H9 (cell line): ENCODE data around the gene PKNOX2. TPM values are rescaled to one million over a fixed set of nuclear protein-coding genes. Genes with fewer than 3 reads are reported as not detected.

ENCODE experiments used
- DNase-seq: peaks from one replicate; pipeline ENCODE4 v3.0.0-alpha.2; 2017
- H2AFZ ChIP-seq: one replicate; pipeline ENCODE4 v1.6.1; 2013; ENCODE audit warnings: mild to moderate bottlenecking, low read length, control low read depth, moderate library complexity
- H2AK5ac ChIP-seq: 2 replicates; pipeline ENCODE4 v1.6.1; 2013; ENCODE audit warnings: low read length, control low read depth, mixed read lengths; ENCODE audit not compliant: insufficient read length
- H2BK120ac ChIP-seq: one replicate; pipeline ENCODE4 v1.6.1; 2013; ENCODE audit warnings: low read depth, mild to moderate bottlenecking, low read length, control low read depth, inconsistent platforms; ENCODE audit not compliant: poor library complexity, severe bottlenecking
- H2BK12ac ChIP-seq: 2 replicates; pipeline ENCODE4 v1.6.1; 2013; ENCODE audit warnings: low read length, control low read depth, mixed read lengths, low read depth; ENCODE audit not compliant: insufficient read length
- H2BK15ac ChIP-seq: 2 replicates; pipeline ENCODE4 v1.6.1; 2013; ENCODE audit warnings: low read depth, low read length, control low read depth
- H2BK20ac ChIP-seq: one replicate; pipeline ENCODE4 v1.6.1; 2013; ENCODE audit warnings: low read depth, mild to moderate bottlenecking, low read length, control low read depth, inconsistent platforms; ENCODE audit not compliant: poor library complexity, severe bottlenecking
- H2BK5ac ChIP-seq: 2 replicates; pipeline ENCODE4 v1.6.1; 2013; ENCODE audit warnings: low read length, control low read depth, mixed read lengths; ENCODE audit not compliant: insufficient read length
- H3K14ac ChIP-seq: 2 replicates; pipeline ENCODE4 v1.6.1; 2013; ENCODE audit warnings: low read length, control low read depth; ENCODE audit not compliant: insufficient read depth
- H3K18ac ChIP-seq: 2 replicates; pipeline ENCODE4 v1.6.1; 2013; ENCODE audit warnings: low read depth, mild to moderate bottlenecking, mixed read lengths, low read length, control low read depth; ENCODE audit not compliant: insufficient read length
- H3K23ac ChIP-seq: 2 replicates; pipeline ENCODE4 v1.6.1; 2013; ENCODE audit warnings: low read length, control low read depth, mixed read lengths, low read depth; ENCODE audit not compliant: insufficient read length
- H3K23me2 ChIP-seq: 2 replicates; pipeline ENCODE4 v1.6.1; 2013; ENCODE audit warnings: low read depth, mild to moderate bottlenecking, mixed read lengths, low read length, control low read depth; ENCODE audit not compliant: insufficient read length, poor library complexity, severe bottlenecking
- H3K27ac ChIP-seq: 2 replicates; pipeline ENCODE4 v1.5.1; 2013; ENCODE audit warnings: low read length, control low read depth, mixed read lengths, low read depth; ENCODE audit not compliant: insufficient read length
- H3K27me3 ChIP-seq: 2 replicates; pipeline ENCODE4 v1.6.1; 2013; ENCODE audit warnings: low read length, control low read depth, inconsistent platforms; ENCODE audit not compliant: insufficient read depth
- H3K4ac ChIP-seq: 2 replicates; pipeline ENCODE4 v1.6.1; 2013; ENCODE audit warnings: low read depth, mild to moderate bottlenecking, control low read depth, inconsistent platforms, low read length, moderate library complexity
- H3K4me1 ChIP-seq: 2 replicates; pipeline ENCODE4 v1.6.1; 2013; ENCODE audit warnings: low read length, control low read depth, inconsistent platforms; ENCODE audit not compliant: insufficient read depth
- H3K4me2 ChIP-seq: 2 replicates; pipeline ENCODE4 v1.6.1; 2013; ENCODE audit warnings: low read length, control low read depth, mixed read lengths; ENCODE audit not compliant: insufficient read length, insufficient read depth
- H3K56ac ChIP-seq: 2 replicates; pipeline ENCODE4 v1.6.1; 2013; ENCODE audit warnings: low read depth, mild to moderate bottlenecking, mixed read lengths, low read length, control low read depth; ENCODE audit not compliant: insufficient read length
- H3K79me1 ChIP-seq: 2 replicates; pipeline ENCODE4 v1.6.1; 2013; ENCODE audit warnings: low read depth, mild to moderate bottlenecking, moderate library complexity, low read length, control low read depth, inconsistent platforms; ENCODE audit not compliant: insufficient read depth, poor library complexity, severe bottlenecking
- H3K79me2 ChIP-seq: 2 replicates; pipeline ENCODE4 v1.6.1; 2013; ENCODE audit warnings: low read length, control low read depth, inconsistent platforms; ENCODE audit not compliant: insufficient read depth
- H3K9ac ChIP-seq: 2 replicates; pipeline ENCODE4 v1.6.1; 2013; ENCODE audit warnings: low read length, control low read depth, mixed read lengths; ENCODE audit not compliant: insufficient read length; ENCODE audit errors: extremely low read depth
- H3K9me3 ChIP-seq: one replicate; pipeline ENCODE4 v1.6.1; 2013; ENCODE audit warnings: low read depth, low read length, inconsistent platforms; ENCODE audit not compliant: control insufficient read depth
- H3T11ph ChIP-seq: one replicate; pipeline ENCODE4 v1.6.1; 2013; ENCODE audit warnings: mild to moderate bottlenecking, low read length, control low read depth, inconsistent platforms
- H4K20me1 ChIP-seq: one replicate; pipeline ENCODE4 v1.6.1; 2013; ENCODE audit not compliant: control insufficient read depth, insufficient read length, insufficient read depth
- H4K5ac ChIP-seq: 2 replicates; pipeline ENCODE4 v1.6.1; 2013; ENCODE audit warnings: low read depth, mild to moderate bottlenecking, mixed read lengths, low read length, control low read depth; ENCODE audit not compliant: insufficient read length
- H4K8ac ChIP-seq: replicated peaks from 2 replicates; pipeline ENCODE4 v1.6.1; 2013; ENCODE audit warnings: low read length, control low read depth, mixed read lengths, low read depth; ENCODE audit not compliant: insufficient read length
- H4K91ac ChIP-seq: 2 replicates; pipeline ENCODE4 v1.6.1; 2013; ENCODE audit warnings: low read depth, mild to moderate bottlenecking, moderate library complexity, mixed read lengths, low read length, control low read depth; ENCODE audit not compliant: insufficient read length
- H3K27ac Mint-ChIP-seq, 3 experiments: 2 replicates in 2 of 3; 3 replicates in 1 of 3; pipeline ENCODE4 v1.8.0; 2020 to 2021; ENCODE audit warnings: mixed read lengths in 3 of 3, mild to moderate bottlenecking in 1 of 3, moderate library complexity in 1 of 3
- H3K27me3 Mint-ChIP-seq: 2 replicates; pipeline ENCODE4 v1.8.0; 2021; ENCODE audit warnings: low read depth, mild to moderate bottlenecking, moderate library complexity, mixed read lengths
- H3K36me3 Mint-ChIP-seq, 3 experiments: 2 replicates in 2 of 3; 3 replicates in 1 of 3; pipeline ENCODE4 v1.8.0; 2020 to 2021; ENCODE audit warnings: low read depth in 3 of 3, mixed read lengths in 3 of 3; ENCODE audit not compliant: insufficient read depth in 1 of 3
- H3K4me1 Mint-ChIP-seq, 2 experiments: 2 replicates each; pipeline ENCODE4 v1.8.0; 2020; ENCODE audit warnings: mixed read lengths in 2 of 2
- H3K4me3 Mint-ChIP-seq, 2 experiments: 2 replicates in 1 of 2; 3 replicates in 1 of 2; pipeline ENCODE4 v1.8.0; 2020 to 2021; ENCODE audit warnings: mild to moderate bottlenecking in 2 of 2, mixed read lengths in 2 of 2, moderate library complexity in 1 of 2
- H3K9me3 Mint-ChIP-seq, 2 experiments: 2 replicates in 1 of 2; 3 replicates in 1 of 2; pipeline ENCODE4 v1.8.0; 2020; ENCODE audit warnings: mild to moderate bottlenecking in 2 of 2, mixed read lengths in 2 of 2, moderate library complexity in 1 of 2
- CTCF ChIP-seq: fragments of 200-600 bp; sonication (generic); conservative IDR thresholded peaks from 3 replicates; pipeline ENCODE4 v1.8.0; 2021; ENCODE audit warnings: antibody characterized with exemption, mild to moderate bottlenecking
- WGBS: extraction: QIAGEN DNeasy Blood & Tissue Kit; methylation state at CpG from one replicate; pipeline ENCODE4 v1.1.7; 2013; ENCODE audit warnings: missing lambda C conversion rate, low lambda C conversion rate, mixed read lengths; ENCODE audit not compliant: insufficient read length; ENCODE audit errors: extremely low coverage; 5-methylcytosine and 5-hydroxymethylcytosine counted together
- total RNA-seq: library from RNA; stranded (reverse); gene quantifications from 2 replicates; pipeline ENCODE4 v1.2.1, GENCODE V29; 2021

PKNOX2 gene
- total RNA-seq, 1 experiment from 2014 or later = 1.3 TPM

DNA sequence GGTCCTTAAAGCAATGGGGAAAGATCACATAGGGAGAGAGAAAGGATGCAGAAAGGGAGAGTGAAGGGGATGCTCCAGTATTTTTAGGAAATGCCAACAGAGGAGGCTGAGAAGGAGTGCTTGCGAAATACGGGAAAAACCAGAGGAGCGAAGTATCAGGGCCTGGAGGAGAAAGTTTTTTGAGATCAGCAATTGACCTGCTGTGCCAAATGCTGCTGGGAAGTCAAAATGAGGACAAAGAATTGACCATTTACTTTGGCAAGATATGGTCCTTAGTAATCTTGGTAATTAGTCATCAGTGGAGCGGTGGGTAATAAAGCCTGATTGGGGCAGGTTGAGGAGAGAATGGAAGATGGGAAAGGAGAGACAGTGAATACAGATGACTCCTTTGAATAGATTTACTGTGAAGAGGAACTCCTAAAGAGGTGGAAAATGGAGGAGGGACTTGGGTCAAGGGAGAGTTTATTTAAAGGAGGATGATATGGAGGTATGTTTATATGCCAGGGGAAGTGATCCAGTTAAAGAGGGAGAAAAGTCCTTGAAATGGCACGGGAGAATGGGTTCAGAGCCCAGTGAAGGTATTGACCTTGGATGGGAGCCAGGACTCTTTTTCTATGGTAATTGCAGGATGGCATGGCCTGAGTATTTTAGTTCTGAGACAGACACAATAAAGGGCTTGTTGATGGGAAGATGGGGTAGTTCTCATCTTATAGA is 111.5 kb downstream of the PKNOX2 start:
- no peak overlapping the region for H3K4me2 ChIP-seq
- WGBS = no CpG with 5 or more reads among the region's 5 CpGs

More for the DNA sequence above, 111.5 kb downstream of the PKNOX2 start:
- H3K18ac ChIP-seq = no peak overlapping the region
- no peak overlapping the region for H3K9ac ChIP-seq
- no peak overlapping the region for H3K56ac ChIP-seq
- H4K5ac ChIP-seq = no peak overlapping the region
- no peak overlapping the region for H3K23ac ChIP-seq
- no peak overlapping the region for H3K27ac ChIP-seq
- no peaks in the 10 kb centered on the region for H3K23me2 ChIP-seq
- Mint-ChIP-seq H3K27me3 (peaks cover 1% of the 10 kb centered on the region), H3K27ac (no peak overlapping the region), H3K4me3 (no peak overlapping the region), H3K9me3 (no peaks in the 10 kb centered on the region), H3K4me1 (peaks cover 9 to 13% of the 10 kb centered on the region in 2 experiments), H3K36me3 (no peaks in the 10 kb centered on the region)
- no peak overlapping the region for H2BK5ac ChIP-seq
- H2BK20ac ChIP-seq = no peak overlapping the region
- H2BK12ac ChIP-seq = no peak overlapping the region
- no peaks in the 10 kb centered on the region for H3K79me2 ChIP-seq
- H3K14ac ChIP-seq = no peak overlapping the region
- no peaks in the 10 kb centered on the region for H4K20me1 ChIP-seq
- H4K91ac ChIP-seq = no peak overlapping the region
- no peaks in the 10 kb centered on the region for H3K9me3 ChIP-seq
- H2BK120ac ChIP-seq = no peak overlapping the region
- no peak overlapping the region for H2BK15ac ChIP-seq
- no peak for DNase-seq
- no peak overlapping the region for H2AK5ac ChIP-seq
- H3K4me1 ChIP-seq = no peaks in the 10 kb centered on the region
- no peak overlapping the region for H3T11ph ChIP-seq
- no peak overlapping the region for H4K8ac ChIP-seq
- no peak overlapping the region for H2AFZ ChIP-seq
- H3K27me3 ChIP-seq = no peaks in the 10 kb centered on the region; the same call in 1 of the 2 replicates
- no peak overlapping the region for H3K4ac ChIP-seq
- TF ChIP-seq CTCF = no peak
- H3K79me1 ChIP-seq = no peaks in the 10 kb centered on the region
